GF-D8 (cell line): ENCODE measurements around the gene UNC119.
"Not testable (repeated sequence)": the region's sequence is repeated elsewhere in the genome, so short reads cannot be mapped to it uniquely, and the experiment has no call there.

Experiments used
- DNase-seq: peaks from one replicate; lab custom pipeline; 2025; lab: John Stamatoyannopoulos, UW

UNC119 gene

GRCh38 chr17:28552176-28552999, at the start of gene UNC119:
UNC119 (minus strand) TSS chr17:28552624; CDS start chr17:28552557, 67 bp downstream.
- no peak for DNase-seq

GRCh38 chr17:28599311-28600184, 47.1 kb upstream of the UNC119 start:
- DNase-seq, result peak; percentile 3

- DNase-seq, result peak; percentile 59
These were observed 46.4 kb upstream of the UNC119 start, which contains the start of gene SPAG5 for GRCh38 chr17:28598799-28599310. SPAG5 (minus strand) TSS chr17:28599025; CDS start chr17:28598946, 79 bp downstream.

GRCh38 chr17:28598389-28598788, 46.0 kb upstream of the UNC119 start:
- DNase-seq, result no peak

GRCh38 chr17:28597606-28598383, 45.4 kb upstream of the UNC119 start:
- no peak for DNase-seq

GRCh38 chr17:28592260-28592659, 39.8 kb upstream of the UNC119 start:
- DNase-seq, result no peak

- no peak for DNase-seq
These were observed 33.4 kb upstream of the UNC119 start for GRCh38 chr17:28585851-28586250.

GRCh38 chr17:28584434-28584833, 32.0 kb upstream of the UNC119 start:
- DNase-seq, result no peak

- DNase-seq, result no peak
These were observed 30.1 kb upstream of the UNC119 start for GRCh38 chr17:28582513-28582912.

- no peak for DNase-seq
These were observed 28.5 kb upstream of the UNC119 start for GRCh38 chr17:28580959-28581358.

- no peak for DNase-seq
These were observed 27.1 kb upstream of the UNC119 start for GRCh38 chr17:28579526-28579925.

GRCh38 chr17:28578246-28579195, 26.1 kb upstream of the UNC119 start:
- DNase-seq, result no peak

- no peak for DNase-seq
These were observed 25.0 kb upstream of the UNC119 start for GRCh38 chr17:28577466-28577824.

- no peak for DNase-seq
These were observed 24.5 kb upstream of the UNC119 start, which contains the start of gene ALDOC for GRCh38 chr17:28576758-28577465. ALDOC (minus strand) TSS chr17:28576895; CDS start chr17:28575532, 1,363 bp downstream.

- not testable (repeated sequence) for DNase-seq
These were observed 23.6 kb upstream of the UNC119 start for GRCh38 chr17:28576016-28576415.

- DNase-seq, result no peak
These were observed 22.8 kb upstream of the UNC119 start for GRCh38 chr17:28575126-28575795.

GRCh38 chr17:28574526-28574925, 22.1 kb upstream of the UNC119 start:
- DNase-seq, result no peak

GRCh38 chr17:28573966-28574480, 21.6 kb upstream of the UNC119 start:
- DNase-seq, result no peak

- DNase-seq, result no peak
These were observed 21.1 kb upstream of the UNC119 start for GRCh38 chr17:28573521-28573920.
